Vagina (tissue), 2 donors: ENCODE measurements around the gene PDE2A. TPM values are rescaled to one million over a fixed set of nuclear protein-coding genes. Genes with fewer than 3 reads are reported as not detected.

Experiments used
- DNase-seq, 2 donors: peaks; one replicate each; pipeline ENCODE4 v3.0.0-alpha.2; 2017; ENCODE audit errors: extremely low spot score in 2 of 2
- H3K27ac ChIP-seq: fragments of 200-600 bp; sonication (generic); one replicate; pipeline ENCODE4 v1.5.1; 2019
- H3K27me3 ChIP-seq: fragments of 200-600 bp; sonication (generic); one replicate; pipeline ENCODE4 v1.5.1; 2019
- H3K36me3 ChIP-seq, 2 donors: fragments of 200-600 bp; sonication (generic); one replicate each; pipeline ENCODE4 v1.5.1; 2017 to 2019
- H3K4me1 ChIP-seq: fragments of 200-600 bp; sonication (generic); one replicate; pipeline ENCODE4 v1.5.1; 2019
- H3K4me3 ChIP-seq, 2 donors: fragments of 200-600 bp; sonication (generic); 1 replicate in 1 of 2; 2 replicates in 1 of 2; pipeline ENCODE4 v1.5.1; 2016 to 2019
- H3K9me3 ChIP-seq: fragments of 200-600 bp; sonication (generic); one replicate; pipeline ENCODE4 v1.5.1; 2019
- POLR2A ChIP-seq, 2 donors: fragments of 450-650 bp; IDR thresholded peaks; one replicate each; pipeline ENCODE4 v1.6.1; 2017; ENCODE audit warnings: antibody characterized with exemption in 2 of 2, mild to moderate bottlenecking in 2 of 2, moderate library complexity in 2 of 2
- POLR2AphosphoS5 ChIP-seq, 2 donors: sonication (generic); formaldehyde crosslinking; IDR thresholded peaks; one replicate each; pipeline ENCODE4 v1.9.0; 2017; ENCODE audit warnings: antibody characterized with exemption in 2 of 2, mild to moderate bottlenecking in 2 of 2, low read depth in 1 of 2; ENCODE audit not compliant: insufficient read depth in 1 of 2
- intact Hi-C: fragments of 100-400 bp; cut with DNase I; formaldehyde crosslinking; loops from one replicate; pipeline ENCODE4 v1.15.1; 2023
- total RNA-seq: library from RNA; depleted of rRNA; stranded (reverse); fragments of >200 nt; gene quantifications from one replicate; pipeline ENCODE4 v1.2.3, GENCODE V29; 2016
- TF ChIP-seq, protein P1 (sequence below), 3 experiments: fragments of 450-650 bp in 2 of 3; fragments of 200-600 bp in 1 of 3; sonication (generic) in 1 of 3; IDR thresholded peaks; one replicate each; pipeline ENCODE4 v1.5.1; 2017 to 2019; ENCODE audit warnings: antibody characterized with exemption in 3 of 3, mild to moderate bottlenecking in 2 of 3, moderate library complexity in 2 of 3

The PDE2A gene
- total RNA-seq, 1 donor from 2014 or later = 57.0 TPM

- H3K27ac ChIP-seq = no peak overlapping the region
- intact Hi-C loops = no loop called here
- H3K9me3 ChIP-seq = no peaks in the 10 kb centered on the region
- H3K4me3 ChIP-seq = no peak overlapping the region
- TF ChIP-seq, protein P1, sequence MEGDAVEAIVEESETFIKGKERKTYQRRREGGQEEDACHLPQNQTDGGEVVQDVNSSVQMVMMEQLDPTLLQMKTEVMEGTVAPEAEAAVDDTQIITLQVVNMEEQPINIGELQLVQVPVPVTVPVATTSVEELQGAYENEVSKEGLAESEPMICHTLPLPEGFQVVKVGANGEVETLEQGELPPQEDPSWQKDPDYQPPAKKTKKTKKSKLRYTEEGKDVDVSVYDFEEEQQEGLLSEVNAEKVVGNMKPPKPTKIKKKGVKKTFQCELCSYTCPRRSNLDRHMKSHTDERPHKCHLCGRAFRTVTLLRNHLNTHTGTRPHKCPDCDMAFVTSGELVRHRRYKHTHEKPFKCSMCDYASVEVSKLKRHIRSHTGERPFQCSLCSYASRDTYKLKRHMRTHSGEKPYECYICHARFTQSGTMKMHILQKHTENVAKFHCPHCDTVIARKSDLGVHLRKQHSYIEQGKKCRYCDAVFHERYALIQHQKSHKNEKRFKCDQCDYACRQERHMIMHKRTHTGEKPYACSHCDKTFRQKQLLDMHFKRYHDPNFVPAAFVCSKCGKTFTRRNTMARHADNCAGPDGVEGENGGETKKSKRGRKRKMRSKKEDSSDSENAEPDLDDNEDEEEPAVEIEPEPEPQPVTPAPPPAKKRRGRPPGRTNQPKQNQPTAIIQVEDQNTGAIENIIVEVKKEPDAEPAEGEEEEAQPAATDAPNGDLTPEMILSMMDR (IDR thresholded peaks at IDR 0.05) = no peak
- TF ChIP-seq POLR2A (IDR thresholded peaks at IDR 0.05) = no peak
- TF ChIP-seq POLR2AphosphoS5 (IDR thresholded peaks at IDR 0.05; ENCODE audit: insufficient read depth in 1 of 2, low read depth in 1 of 2) = no peak
- H3K36me3 ChIP-seq = no peaks in the 10 kb centered on the region
- no peak for DNase-seq
- no peaks in the 10 kb centered on the region for H3K27me3 ChIP-seq
- no peaks in the 10 kb centered on the region for H3K4me1 ChIP-seq
These were observed 137.2 kb downstream of the PDE2A start for GRCh38 chr11:72537051-72537450.

- intact Hi-C loops = no loop called here
- TF ChIP-seq, protein P1 (IDR thresholded peaks at IDR 0.05) = no peak
- TF ChIP-seq POLR2AphosphoS5 (IDR thresholded peaks at IDR 0.05; ENCODE audit: insufficient read depth in 1 of 2, low read depth in 1 of 2) (no peak), POLR2A (IDR thresholded peaks at IDR 0.05) (no peak)
- no peak for DNase-seq
These were observed 139.1 kb downstream of the PDE2A start for GRCh38 chr11:72535194-72535547.

GRCh38 chr11:72534371-72535193, 139.6 kb downstream of the PDE2A start:
- no peaks in the 10 kb centered on the region for H3K27me3 ChIP-seq
- H3K9me3 ChIP-seq = no peaks in the 10 kb centered on the region
- no peaks in the 10 kb centered on the region for H3K36me3 ChIP-seq
- no peak overlapping the region for H3K27ac ChIP-seq
- no peak for DNase-seq
- H3K4me3 ChIP-seq = no peak overlapping the region
- no peaks in the 10 kb centered on the region for H3K4me1 ChIP-seq
- TF ChIP-seq POLR2A (IDR thresholded peaks at IDR 0.05) (no peak), POLR2AphosphoS5 (IDR thresholded peaks at IDR 0.05; ENCODE audit: insufficient read depth in 1 of 2, low read depth in 1 of 2) (no peak)
- TF ChIP-seq, protein P1 (IDR thresholded peaks at IDR 0.05) = no peak
- intact Hi-C loops = no loop called here

More at GRCh38 chr11:72535194-72535547, 139.1 kb downstream of the PDE2A start:
- Histone ChIP-seq H3K27ac (no peak overlapping the region), H3K4me3 (no peak overlapping the region), H3K36me3 (no peaks in the 10 kb centered on the region), H3K27me3 (no peaks in the 10 kb centered on the region), H3K9me3 (no peaks in the 10 kb centered on the region), H3K4me1 (no peaks in the 10 kb centered on the region)

DNA sequence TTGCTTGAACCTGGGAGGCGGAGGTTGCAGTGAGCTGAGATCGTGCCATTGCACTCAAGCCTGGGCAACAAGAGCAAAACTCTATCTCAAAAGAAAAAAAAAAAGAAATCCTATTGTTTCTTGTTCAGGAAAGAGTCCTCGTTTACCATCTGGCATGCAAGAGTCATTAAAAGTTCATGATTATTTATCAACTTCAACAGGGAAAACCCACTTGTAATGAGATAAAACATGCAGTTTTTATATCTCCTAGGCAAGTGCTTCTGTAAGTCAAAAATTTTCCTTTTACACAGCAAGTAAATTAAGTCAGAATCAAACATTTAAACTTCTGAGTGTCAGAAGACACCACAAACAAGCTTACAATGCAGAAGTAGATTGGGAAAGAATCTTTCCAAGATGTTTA, 145.2 kb downstream of the PDE2A start:
- H3K4me3 ChIP-seq = no peak overlapping the region
- TF ChIP-seq POLR2AphosphoS5 (IDR thresholded peaks at IDR 0.05; ENCODE audit: insufficient read depth in 1 of 2, low read depth in 1 of 2) = no peak
- TF ChIP-seq, protein P1 (IDR thresholded peaks at IDR 0.05) = no peak
- no peak for TF ChIP-seq POLR2A (IDR thresholded peaks at IDR 0.05)
- no peak overlapping the region for H3K27ac ChIP-seq
- no peaks in the 10 kb centered on the region for H3K4me1 ChIP-seq
- no peaks in the 10 kb centered on the region for H3K9me3 ChIP-seq
- intact Hi-C loops = no loop called here
- no peak for DNase-seq
- no peaks in the 10 kb centered on the region for H3K36me3 ChIP-seq
- H3K27me3 ChIP-seq = no peaks in the 10 kb centered on the region

GRCh38 chr11:72528121-72528520, 146.1 kb downstream of the PDE2A start:
- no peaks in the 10 kb centered on the region for H3K4me1 ChIP-seq

More at GRCh38 chr11:72528121-72528520, 146.1 kb downstream of the PDE2A start:
- Histone ChIP-seq H3K4me3 (no peak overlapping the region), H3K27me3 (no peaks in the 10 kb centered on the region), H3K9me3 (no peaks in the 10 kb centered on the region), H3K36me3 (no peaks in the 10 kb centered on the region), H3K27ac (no peak overlapping the region)
- no peak for DNase-seq
- TF ChIP-seq, protein P1 (IDR thresholded peaks at IDR 0.05) = no peak
- intact Hi-C loops = no loop called here
